GM10266 (cell line): Measurements from ENCODE around the gene TRIP4.
"Not testable (repeated sequence)": the region's sequence is repeated elsewhere in the genome, so short reads cannot be mapped to it uniquely, and the experiment has no call there.

Source experiments
- DNase-seq: peaks from one replicate; pipeline ENCODE4 v3.0.0; 2012; ENCODE audit errors: extremely low spot score
- TF ChIP-seq, protein P1 (sequence below): IDR thresholded peaks from 2 replicates; pipeline ENCODE4 v1.5.1; 2012; ENCODE audit warnings: mild to moderate bottlenecking, low read depth; ENCODE audit not compliant: control insufficient read depth, insufficient read depth; ENCODE audit errors: missing control alignments

TRIP4 gene

DNA sequence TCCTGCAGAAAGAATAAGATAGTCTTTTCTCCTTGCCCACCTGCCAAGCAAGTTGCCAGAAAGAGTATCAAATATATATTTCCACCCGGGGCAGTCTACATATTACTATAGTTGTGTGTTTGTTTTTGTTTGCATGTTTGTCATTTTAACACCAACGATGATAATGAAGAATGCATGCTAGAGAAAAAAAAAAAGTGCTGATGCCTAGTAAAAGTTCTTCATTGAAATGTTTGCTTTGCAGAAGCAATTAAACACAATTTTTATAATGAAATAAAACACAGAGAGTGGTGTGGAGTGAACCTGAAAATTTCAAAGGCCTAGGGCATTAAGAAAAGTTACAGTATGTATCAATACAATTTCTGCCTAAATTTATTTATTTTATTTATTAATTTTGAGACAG, 3.9 kb upstream of the TRIP4 start:
- DNase-seq: no peak
- TF ChIP-seq, protein P1, sequence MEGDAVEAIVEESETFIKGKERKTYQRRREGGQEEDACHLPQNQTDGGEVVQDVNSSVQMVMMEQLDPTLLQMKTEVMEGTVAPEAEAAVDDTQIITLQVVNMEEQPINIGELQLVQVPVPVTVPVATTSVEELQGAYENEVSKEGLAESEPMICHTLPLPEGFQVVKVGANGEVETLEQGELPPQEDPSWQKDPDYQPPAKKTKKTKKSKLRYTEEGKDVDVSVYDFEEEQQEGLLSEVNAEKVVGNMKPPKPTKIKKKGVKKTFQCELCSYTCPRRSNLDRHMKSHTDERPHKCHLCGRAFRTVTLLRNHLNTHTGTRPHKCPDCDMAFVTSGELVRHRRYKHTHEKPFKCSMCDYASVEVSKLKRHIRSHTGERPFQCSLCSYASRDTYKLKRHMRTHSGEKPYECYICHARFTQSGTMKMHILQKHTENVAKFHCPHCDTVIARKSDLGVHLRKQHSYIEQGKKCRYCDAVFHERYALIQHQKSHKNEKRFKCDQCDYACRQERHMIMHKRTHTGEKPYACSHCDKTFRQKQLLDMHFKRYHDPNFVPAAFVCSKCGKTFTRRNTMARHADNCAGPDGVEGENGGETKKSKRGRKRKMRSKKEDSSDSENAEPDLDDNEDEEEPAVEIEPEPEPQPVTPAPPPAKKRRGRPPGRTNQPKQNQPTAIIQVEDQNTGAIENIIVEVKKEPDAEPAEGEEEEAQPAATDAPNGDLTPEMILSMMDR: no peak

DNA sequence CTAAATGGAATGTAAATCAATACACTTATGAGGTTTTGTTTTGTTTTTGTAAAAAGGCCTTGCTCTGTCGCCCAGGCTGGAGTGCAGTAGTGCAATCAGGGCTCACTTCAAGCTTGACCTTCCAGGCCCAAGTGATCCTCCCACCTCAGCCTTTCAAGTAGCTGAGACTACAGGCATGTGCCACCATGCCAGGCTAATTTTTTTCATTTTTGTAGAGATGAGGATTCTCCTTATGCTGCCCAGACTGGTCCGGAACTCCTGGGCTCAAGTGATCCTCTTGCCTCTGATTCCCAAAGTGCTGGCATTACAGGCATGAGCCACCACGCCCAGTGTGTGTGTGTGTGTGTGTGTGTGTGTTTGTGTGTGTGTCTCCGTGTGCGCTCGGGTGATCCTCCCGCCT, 1.3 kb upstream of the TRIP4 start:
- DNase-seq: no peak
- TF ChIP-seq, protein P1: no peak

DNA sequence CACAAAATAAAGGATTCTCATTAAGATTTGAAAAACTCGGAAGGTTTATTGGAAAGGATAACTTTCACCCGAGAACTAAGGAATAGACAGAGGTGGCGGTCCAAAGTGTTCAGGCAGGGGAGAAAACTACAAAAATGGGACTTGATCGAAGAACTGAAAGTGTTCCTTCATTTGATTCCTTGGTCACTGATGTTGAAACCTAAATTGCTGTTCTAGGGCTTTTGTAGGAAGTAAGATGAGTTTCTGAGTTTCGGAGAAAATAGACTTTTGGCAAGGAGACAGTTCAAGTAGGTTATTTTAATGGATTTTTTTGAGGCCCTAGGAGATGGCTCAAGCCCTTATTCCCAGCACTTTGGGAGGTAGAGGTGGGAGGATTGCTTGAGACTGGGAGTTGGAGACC, 1.4 kb downstream of the TRIP4 start:
- no peak for DNase-seq
- TF ChIP-seq, protein P1: no peak

DNA sequence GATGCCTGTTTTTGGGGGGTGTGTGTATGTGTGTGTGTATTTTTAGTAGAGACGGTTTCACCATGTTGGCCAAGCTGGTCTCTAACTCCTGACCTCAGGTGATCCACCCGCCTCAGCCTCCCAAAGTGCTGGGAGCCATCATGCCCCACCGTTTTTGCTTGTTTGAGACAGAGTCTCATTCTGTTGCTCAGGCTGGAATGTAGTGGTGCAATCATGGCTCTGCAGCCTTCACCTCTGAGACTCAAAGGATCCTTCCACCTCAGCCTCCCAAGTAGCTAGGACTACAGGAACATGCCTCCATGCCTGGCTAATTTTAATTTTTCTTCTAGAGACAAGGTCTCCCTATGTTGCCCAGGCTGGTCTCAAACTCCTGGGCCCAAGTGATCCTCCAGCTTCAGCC, 4.8 kb downstream of the TRIP4 start:
- DNase-seq: not testable (repeated sequence)

DNA sequence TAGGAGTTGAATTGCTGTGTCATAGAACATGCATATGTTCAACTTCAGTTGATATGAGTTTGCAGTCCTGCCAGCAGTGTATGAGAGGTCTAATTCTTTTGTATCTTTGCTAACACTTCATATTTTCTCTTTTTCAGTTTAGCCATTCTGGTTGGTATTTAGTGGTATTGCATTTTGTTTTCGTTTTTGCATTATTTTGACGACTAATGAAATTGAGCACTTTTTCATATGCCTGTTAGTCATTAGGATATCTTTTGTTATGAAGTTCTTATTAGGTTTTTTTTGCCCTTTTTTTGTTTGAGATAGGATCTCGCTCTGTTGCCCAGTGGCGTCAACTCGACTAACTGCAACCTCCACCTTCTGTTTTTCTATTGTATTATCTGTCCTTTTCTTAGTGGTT, 9.2 kb downstream of the TRIP4 start:
- TF ChIP-seq, protein P1: no peak
- DNase-seq: no peak

DNA sequence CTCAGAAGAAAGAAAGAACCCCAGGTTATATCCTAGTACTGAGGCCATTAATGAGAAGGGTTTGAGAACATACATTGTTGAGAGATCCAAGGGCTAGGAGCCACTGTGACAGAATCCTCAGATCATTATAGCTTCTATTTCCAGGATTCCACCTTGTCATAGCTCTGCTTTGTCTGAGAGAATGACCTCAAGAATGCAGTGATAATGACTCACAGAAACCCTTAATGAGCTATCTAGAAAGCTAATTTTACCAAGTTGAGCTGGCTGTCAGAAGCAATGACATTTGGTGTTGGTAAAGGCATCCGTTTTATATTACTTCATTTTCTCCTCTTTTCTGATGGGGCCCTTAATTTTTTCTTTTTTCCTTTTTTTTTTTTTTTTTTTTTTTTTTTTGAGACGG, 10.9 kb downstream of the TRIP4 start:
- TF ChIP-seq, protein P1: no peak
- DNase-seq: no peak

DNA sequence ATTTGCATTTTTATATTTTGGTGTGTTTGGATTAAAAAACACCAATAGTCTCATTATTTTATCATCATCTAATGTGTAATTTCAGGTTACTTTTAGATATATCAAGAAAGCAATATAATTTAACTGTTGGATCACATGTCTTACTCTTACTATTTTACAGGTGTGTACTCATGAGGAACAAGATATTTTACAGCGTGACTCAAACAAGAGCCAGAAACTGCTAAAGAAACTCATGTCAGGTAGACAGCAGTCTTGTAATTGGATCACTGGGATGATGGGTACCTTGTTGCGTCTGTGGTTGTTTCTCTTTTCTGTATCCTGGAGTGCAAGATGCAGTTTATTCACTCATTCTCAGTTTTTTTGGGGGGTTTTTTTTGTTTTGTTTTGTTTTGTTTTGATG, 12.9 kb downstream of the TRIP4 start:
- DNase-seq: no peak
- TF ChIP-seq, protein P1: no peak

DNA sequence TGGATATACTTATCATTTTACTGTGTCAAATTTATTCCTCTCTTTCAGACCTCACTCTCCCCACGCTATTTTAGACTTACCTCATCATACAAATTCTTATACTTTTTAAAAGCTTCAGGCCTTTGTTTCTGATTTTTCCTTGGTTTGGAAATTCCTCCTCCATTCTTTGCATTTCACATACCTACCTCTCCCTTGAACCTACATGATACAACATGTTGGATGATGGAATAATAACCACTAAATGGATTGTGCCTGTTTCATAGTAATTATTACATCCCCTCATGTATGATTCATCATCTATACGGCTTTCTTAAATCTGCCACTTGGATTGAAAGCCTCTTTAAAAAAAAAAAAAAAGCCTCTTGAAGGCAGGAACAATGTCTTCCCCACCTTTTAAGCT, 24.6 kb downstream of the TRIP4 start:
- no peak for DNase-seq
- TF ChIP-seq, protein P1: no peak
